ENCODE measurements around the gene HACD4. TPM values are rescaled to one million over a fixed set of nuclear protein-coding genes. Genes with fewer than 3 reads are reported as not detected.

HACD4 gene
- total and polyA plus RNA-seq, 2 of the 13 experiments (the other 11 are each of a cell fraction or from before 2014, with no cell fraction given): not detected

DNA sequence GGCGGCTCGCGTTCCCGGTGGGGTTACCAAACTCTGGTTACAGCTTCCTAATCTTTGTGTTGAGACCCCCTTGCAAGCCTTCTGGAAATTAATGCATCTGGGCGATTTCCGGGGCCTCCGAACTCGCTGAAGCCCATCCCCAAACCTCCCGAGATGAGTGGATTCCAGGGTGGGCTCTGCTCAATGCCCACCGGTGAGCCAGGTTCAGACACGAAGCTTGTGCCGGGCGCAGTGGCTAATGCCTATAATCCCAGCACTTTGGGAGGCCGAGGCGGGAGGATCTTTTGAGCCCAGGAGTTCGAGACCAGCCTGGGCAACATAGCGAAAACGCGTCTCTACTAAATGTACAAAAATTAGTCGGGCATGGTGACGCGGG, 356 bp upstream of the HACD4 start:
- CTCF ChIA-PET (ENCODE audit: low intra/inter-chr PET ratio, low total read pairs): no interaction called here
- intact Hi-C loops (cut with micrococcal nuclease; ENCODE audit: unreplicated experiment) (no loop called here), in situ Hi-C loops (cut with HindIII; ENCODE audit: extremely low pct_ligation_motif_present, low pct_unique_long_range_greater_than_20kb) (no loop called here)
- ATAC-seq (no peak), DNase-seq (ENCODE audit: low spot score) (no peak), FAIRE-seq (no peak)
- Histone ChIP-seq H3K4me3 (replicated peaks in 1 of 3; ENCODE audit: insufficient read depth in 1 of 3, low read depth in 2 of 3, low read length in 3 of 3) (no peak overlapping the region), H3K9me3 (ENCODE audit: low read length) (no peaks in the 10 kb centered on the region), H2AFZ (ENCODE audit: low read length) (no peak overlapping the region), H3K27ac (ENCODE audit: extremely low read length, insufficient read depth, low read length) (no peak overlapping the region), H3K79me2 (ENCODE audit: insufficient read depth, low read length) (no peaks in the 10 kb centered on the region), H3K9ac (ENCODE audit: insufficient read depth, low read depth, low read length) (no peak overlapping the region), H3K4me2 (ENCODE audit: low read depth, low read length) (no peak overlapping the region), H3K4me1 (ENCODE audit: insufficient read depth, low read length) (no peaks in the 10 kb centered on the region), H3K27me3 (ENCODE audit: control insufficient read depth in 1 of 2, insufficient read depth in 2 of 2, low read length in 2 of 2) (no peaks in the 10 kb centered on the region), H4K20me1 (ENCODE audit: insufficient read depth, low read length) (no peaks in the 10 kb centered on the region), H3K36me3 (replicated peaks in 1 of 2; ENCODE audit: control insufficient read depth in 1 of 2, insufficient read depth in 2 of 2, low read length in 2 of 2) (no peaks in the 10 kb centered on the region)
- no TSS peak for BruUV-seq (replicated peaks)
- POLR2A ChIA-PET: no interaction called here
- 76% methylated on average over 22 of the region's 22 CpGs for WGBS (ENCODE audit: low lambda C conversion rate)
- TF ChIP-seq, protein P1, sequence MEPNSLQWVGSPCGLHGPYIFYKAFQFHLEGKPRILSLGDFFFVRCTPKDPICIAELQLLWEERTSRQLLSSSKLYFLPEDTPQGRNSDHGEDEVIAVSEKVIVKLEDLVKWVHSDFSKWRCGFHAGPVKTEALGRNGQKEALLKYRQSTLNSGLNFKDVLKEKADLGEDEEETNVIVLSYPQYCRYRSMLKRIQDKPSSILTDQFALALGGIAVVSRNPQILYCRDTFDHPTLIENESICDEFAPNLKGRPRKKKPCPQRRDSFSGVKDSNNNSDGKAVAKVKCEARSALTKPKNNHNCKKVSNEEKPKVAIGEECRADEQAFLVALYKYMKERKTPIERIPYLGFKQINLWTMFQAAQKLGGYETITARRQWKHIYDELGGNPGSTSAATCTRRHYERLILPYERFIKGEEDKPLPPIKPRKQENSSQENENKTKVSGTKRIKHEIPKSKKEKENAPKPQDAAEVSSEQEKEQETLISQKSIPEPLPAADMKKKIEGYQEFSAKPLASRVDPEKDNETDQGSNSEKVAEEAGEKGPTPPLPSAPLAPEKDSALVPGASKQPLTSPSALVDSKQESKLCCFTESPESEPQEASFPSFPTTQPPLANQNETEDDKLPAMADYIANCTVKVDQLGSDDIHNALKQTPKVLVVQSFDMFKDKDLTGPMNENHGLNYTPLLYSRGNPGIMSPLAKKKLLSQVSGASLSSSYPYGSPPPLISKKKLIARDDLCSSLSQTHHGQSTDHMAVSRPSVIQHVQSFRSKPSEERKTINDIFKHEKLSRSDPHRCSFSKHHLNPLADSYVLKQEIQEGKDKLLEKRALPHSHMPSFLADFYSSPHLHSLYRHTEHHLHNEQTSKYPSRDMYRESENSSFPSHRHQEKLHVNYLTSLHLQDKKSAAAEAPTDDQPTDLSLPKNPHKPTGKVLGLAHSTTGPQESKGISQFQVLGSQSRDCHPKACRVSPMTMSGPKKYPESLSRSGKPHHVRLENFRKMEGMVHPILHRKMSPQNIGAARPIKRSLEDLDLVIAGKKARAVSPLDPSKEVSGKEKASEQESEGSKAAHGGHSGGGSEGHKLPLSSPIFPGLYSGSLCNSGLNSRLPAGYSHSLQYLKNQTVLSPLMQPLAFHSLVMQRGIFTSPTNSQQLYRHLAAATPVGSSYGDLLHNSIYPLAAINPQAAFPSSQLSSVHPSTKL (CRISPR knock-in tag; IDR thresholded peaks at IDR 0.05): no peak
- TF ChIP-seq, protein P2, sequence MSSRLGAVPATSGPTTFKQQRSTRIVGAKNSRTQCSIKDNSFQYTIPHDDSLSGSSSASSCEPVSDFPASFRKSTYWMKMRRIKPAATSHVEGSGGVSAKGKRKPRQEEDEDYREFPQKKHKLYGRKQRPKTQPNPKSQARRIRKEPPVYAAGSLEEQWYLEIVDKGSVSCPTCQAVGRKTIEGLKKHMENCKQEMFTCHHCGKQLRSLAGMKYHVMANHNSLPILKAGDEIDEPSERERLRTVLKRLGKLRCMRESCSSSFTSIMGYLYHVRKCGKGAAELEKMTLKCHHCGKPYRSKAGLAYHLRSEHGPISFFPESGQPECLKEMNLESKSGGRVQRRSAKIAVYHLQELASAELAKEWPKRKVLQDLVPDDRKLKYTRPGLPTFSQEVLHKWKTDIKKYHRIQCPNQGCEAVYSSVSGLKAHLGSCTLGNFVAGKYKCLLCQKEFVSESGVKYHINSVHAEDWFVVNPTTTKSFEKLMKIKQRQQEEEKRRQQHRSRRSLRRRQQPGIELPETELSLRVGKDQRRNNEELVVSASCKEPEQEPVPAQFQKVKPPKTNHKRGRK (CRISPR knock-in tag; IDR thresholded peaks at IDR 0.05): no peak
- no peak for TF ChIP-seq MATR3 (CRISPR knock-in tag; IDR thresholded peaks at IDR 0.05)
- no peak for TF ChIP-seq RBFOX2 (IDR thresholded peaks at IDR 0.05; ENCODE audit: low read depth, low read length)
- TF ChIP-seq HMG20B (CRISPR knock-in tag; conservative IDR thresholded peaks at IDR 0.05): no peak
- no peak for TF ChIP-seq ATF1 (CRISPR knock-in tag; IDR thresholded peaks at IDR 0.05)
- TF ChIP-seq, protein P3, sequence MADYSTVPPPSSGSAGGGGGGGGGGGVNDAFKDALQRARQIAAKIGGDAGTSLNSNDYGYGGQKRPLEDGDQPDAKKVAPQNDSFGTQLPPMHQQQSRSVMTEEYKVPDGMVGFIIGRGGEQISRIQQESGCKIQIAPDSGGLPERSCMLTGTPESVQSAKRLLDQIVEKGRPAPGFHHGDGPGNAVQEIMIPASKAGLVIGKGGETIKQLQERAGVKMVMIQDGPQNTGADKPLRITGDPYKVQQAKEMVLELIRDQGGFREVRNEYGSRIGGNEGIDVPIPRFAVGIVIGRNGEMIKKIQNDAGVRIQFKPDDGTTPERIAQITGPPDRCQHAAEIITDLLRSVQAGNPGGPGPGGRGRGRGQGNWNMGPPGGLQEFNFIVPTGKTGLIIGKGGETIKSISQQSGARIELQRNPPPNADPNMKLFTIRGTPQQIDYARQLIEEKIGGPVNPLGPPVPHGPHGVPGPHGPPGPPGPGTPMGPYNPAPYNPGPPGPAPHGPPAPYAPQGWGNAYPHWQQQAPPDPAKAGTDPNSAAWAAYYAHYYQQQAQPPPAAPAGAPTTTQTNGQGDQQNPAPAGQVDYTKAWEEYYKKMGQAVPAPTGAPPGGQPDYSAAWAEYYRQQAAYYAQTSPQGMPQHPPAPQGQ (CRISPR knock-in tag; IDR thresholded peaks at IDR 0.05; ENCODE audit: borderline replicate concordance): no peak
- TF ChIP-seq SNAPC2 (CRISPR knock-in tag; IDR thresholded peaks at IDR 0.05): no peak
- no peak for TF ChIP-seq BCL6 (CRISPR knock-in tag; IDR thresholded peaks at IDR 0.05)
- TF ChIP-seq, protein P4, sequence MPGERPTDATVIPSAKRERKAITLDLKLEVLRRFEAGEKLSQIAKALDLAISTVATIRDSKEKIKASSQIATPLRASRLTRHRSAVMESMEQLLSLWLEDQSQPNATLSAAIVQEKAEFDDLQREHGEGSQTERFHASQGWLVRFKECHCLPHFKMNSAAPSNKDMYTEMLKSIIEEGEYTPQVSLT (CRISPR knock-in tag; IDR thresholded peaks at IDR 0.05; ENCODE audit: borderline replicate concordance, low read depth): no peak
- TF ChIP-seq ZNF136 (CRISPR knock-in tag; IDR thresholded peaks at IDR 0.05; ENCODE audit: low read depth): no peak
- no peak for TF ChIP-seq ZSCAN9 (CRISPR knock-in tag; IDR thresholded peaks at IDR 0.05; ENCODE audit: borderline replicate concordance)
- no peak for TF ChIP-seq SOX5 (CRISPR knock-in tag; IDR thresholded peaks at IDR 0.05; ENCODE audit: borderline replicate concordance)
- TF ChIP-seq CHD4 (IDR thresholded peaks at IDR 0.05; ENCODE audit: borderline replicate concordance, low read length): no peak
- no peak for TF ChIP-seq KMT2B (CRISPR knock-in tag; IDR thresholded peaks at IDR 0.05)
- TF ChIP-seq ZNF354B (CRISPR knock-in tag; IDR thresholded peaks at IDR 0.05): no peak
- TF ChIP-seq, protein P5, sequence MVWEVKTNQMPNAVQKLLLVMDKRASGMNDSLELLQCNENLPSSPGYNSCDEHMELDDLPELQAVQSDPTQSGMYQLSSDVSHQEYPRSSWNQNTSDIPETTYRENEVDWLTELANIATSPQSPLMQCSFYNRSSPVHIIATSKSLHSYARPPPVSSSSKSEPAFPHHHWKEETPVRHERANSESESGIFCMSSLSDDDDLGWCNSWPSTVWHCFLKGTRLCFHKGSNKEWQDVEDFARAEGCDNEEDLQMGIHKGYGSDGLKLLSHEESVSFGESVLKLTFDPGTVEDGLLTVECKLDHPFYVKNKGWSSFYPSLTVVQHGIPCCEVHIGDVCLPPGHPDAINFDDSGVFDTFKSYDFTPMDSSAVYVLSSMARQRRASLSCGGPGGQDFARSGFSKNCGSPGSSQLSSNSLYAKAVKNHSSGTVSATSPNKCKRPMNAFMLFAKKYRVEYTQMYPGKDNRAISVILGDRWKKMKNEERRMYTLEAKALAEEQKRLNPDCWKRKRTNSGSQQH (CRISPR knock-in tag; IDR thresholded peaks at IDR 0.05; ENCODE audit: low read depth): no peak
